Neutrophil (primary cell): ENCODE measurements around the gene SPIN2B.

Experiments used
- H3K27ac ChIP-seq: fragments of 200-600 bp; sonication (generic); 2 replicates; pipeline ENCODE4 v1.5.1; 2016; ENCODE audit warnings: mild to moderate bottlenecking, moderate library complexity
- H3K27me3 ChIP-seq: fragments of 200-600 bp; sonication (generic); 2 replicates; pipeline ENCODE4 v1.6.0; 2016; ENCODE audit warnings: mild to moderate bottlenecking
- H3K36me3 ChIP-seq: fragments of 200-600 bp; sonication (generic); 2 replicates; pipeline ENCODE4 v1.5.1; 2017
- H3K4me1 ChIP-seq, 2 experiments: fragments of 200-600 bp in 1 of 2; sonication (generic) in 1 of 2; 1 replicate in 1 of 2; 2 replicates in 1 of 2; pipeline versions ENCODE4 v1.5.1 to v1.6.1; 2013 to 2016; ENCODE audit warnings: low read depth in 1 of 2, low read length in 1 of 2, mild to moderate bottlenecking in 1 of 2, moderate library complexity in 1 of 2; ENCODE audit not compliant: control insufficient read depth in 1 of 2, insufficient read depth in 1 of 2
- H3K4me3 ChIP-seq, 2 experiments: fragments of 200-600 bp in 1 of 2; sonication (generic) in 1 of 2; 1 replicate in 1 of 2; 2 replicates in 1 of 2; pipeline ENCODE4 v1.5.1; 2013 to 2016; ENCODE audit warnings: low read depth in 1 of 2, low read length in 1 of 2, mild to moderate bottlenecking in 1 of 2, moderate library complexity in 1 of 2
- H3K9me3 ChIP-seq: fragments of 200-600 bp; sonication (generic); 2 replicates; pipeline ENCODE4 v1.5.1; 2016
- TF ChIP-seq, protein P1 (sequence below): fragments of 200-600 bp; sonication (generic); IDR thresholded peaks from 2 replicates; pipeline ENCODE4 v1.5.1; 2016; ENCODE audit warnings: antibody characterized with exemption

The SPIN2B gene

DNA sequence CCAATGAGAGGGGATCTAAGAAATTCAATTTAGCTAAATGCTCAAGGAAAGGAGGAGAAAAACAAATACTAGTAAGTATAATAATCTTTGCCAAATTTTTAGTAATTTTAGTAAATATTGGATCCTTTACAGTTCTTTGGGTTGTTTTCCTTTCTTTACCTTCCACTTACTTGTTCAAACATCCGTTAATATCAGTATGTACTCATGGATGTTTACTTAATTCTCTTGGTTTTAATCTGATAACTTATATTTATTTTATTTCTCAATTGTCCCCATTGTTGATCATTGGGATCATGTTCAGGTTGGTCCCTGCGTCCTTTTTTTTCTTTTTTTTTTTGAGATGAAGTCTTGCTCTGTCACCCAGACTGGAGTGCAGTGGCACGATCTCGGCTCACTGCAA is 46.9 kb downstream of the SPIN2B start:
- Histone ChIP-seq H3K36me3 (no peaks in the 10 kb centered on the region), H3K9me3 (no peaks in the 10 kb centered on the region), H3K4me1 (no peaks in the 10 kb centered on the region), H3K4me3 (no peak overlapping the region), H3K27ac (no peak overlapping the region), H3K27me3 (no peaks in the 10 kb centered on the region)
- TF ChIP-seq, protein P1, sequence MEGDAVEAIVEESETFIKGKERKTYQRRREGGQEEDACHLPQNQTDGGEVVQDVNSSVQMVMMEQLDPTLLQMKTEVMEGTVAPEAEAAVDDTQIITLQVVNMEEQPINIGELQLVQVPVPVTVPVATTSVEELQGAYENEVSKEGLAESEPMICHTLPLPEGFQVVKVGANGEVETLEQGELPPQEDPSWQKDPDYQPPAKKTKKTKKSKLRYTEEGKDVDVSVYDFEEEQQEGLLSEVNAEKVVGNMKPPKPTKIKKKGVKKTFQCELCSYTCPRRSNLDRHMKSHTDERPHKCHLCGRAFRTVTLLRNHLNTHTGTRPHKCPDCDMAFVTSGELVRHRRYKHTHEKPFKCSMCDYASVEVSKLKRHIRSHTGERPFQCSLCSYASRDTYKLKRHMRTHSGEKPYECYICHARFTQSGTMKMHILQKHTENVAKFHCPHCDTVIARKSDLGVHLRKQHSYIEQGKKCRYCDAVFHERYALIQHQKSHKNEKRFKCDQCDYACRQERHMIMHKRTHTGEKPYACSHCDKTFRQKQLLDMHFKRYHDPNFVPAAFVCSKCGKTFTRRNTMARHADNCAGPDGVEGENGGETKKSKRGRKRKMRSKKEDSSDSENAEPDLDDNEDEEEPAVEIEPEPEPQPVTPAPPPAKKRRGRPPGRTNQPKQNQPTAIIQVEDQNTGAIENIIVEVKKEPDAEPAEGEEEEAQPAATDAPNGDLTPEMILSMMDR, result no peak

DNA sequence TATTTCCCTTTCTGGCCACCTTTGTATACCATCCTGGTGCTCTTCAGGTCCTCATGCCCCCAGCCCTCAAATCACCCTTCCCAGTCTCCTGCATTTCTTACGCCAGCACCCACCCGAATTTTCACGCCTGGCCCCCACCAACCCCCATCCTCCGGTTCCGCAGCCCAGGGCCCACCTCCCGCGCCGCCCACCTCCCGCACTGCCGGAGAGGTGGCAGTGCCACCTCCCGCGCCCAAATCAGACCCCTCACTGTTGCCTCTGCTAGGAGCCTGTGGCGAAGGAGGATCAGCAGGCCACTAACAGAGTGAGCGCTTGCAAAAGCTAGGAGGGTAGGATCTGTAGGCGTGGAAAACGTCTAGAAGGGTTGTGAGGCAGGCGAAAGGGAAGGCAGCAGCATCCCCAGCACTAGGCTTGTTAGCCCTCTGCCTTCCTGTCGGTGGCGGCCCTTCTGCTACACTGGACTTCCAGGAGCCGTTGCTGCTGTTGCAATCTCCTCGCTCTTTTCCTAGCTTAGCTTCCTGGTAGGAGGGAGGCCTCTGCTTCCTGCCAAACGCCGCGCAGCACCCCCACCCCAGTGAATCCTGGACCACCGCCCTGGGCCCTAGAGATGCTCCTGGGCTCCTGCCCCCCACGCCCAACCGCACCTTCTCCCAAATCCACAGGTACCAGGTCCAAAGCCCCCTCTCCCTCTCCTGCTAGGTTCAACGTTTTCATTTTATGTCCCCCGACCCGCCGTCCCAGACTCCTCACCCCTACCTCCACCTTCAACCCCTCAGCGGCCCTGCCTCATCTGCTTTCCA is 51.0 kb downstream of the SPIN2B start:
- H3K36me3 ChIP-seq, result no peaks in the 10 kb centered on the region
- H3K9me3 ChIP-seq, result no peaks in the 10 kb centered on the region
- TF ChIP-seq, protein P1, result no peak
- H3K27me3 ChIP-seq, result no peaks in the 10 kb centered on the region
- no peak overlapping the region for H3K27ac ChIP-seq
- H3K4me3 ChIP-seq, result no peak overlapping the region
- no peaks in the 10 kb centered on the region for H3K4me1 ChIP-seq
